ENCODE data around the gene TUBG2.

TUBG2 gene

GRCh38 chr17:42684929-42685556 is 26.0 kb downstream of the TUBG2 start:
- TF ChIP-seq CSRNP3 (CRISPR knock-in tag; IDR thresholded peaks at IDR 0.05) (no peak), PATZ1 (CRISPR knock-in tag; IDR thresholded peaks at IDR 0.05; ENCODE audit: borderline replicate concordance) (no peak), ESRRG (CRISPR knock-in tag; IDR thresholded peaks at IDR 0.05) (no peak), POU6F1 (CRISPR knock-in tag; IDR thresholded peaks at IDR 0.05; ENCODE audit: borderline replicate concordance, low read depth) (no peak)
- ATAC-seq, result no peak

- no peak for ATAC-seq
- TF ChIP-seq SNAI2 (CRISPR knock-in tag; IDR thresholded peaks at IDR 0.05), result no peak
- no peak for TF ChIP-seq ISL1 (CRISPR knock-in tag; IDR thresholded peaks at IDR 0.05)
- TF ChIP-seq TSHZ2 (CRISPR knock-in tag; IDR thresholded peaks at IDR 0.05), result no peak
- no peak for TF ChIP-seq CSRNP3 (CRISPR knock-in tag; IDR thresholded peaks at IDR 0.05)
- TF ChIP-seq, protein P1, sequence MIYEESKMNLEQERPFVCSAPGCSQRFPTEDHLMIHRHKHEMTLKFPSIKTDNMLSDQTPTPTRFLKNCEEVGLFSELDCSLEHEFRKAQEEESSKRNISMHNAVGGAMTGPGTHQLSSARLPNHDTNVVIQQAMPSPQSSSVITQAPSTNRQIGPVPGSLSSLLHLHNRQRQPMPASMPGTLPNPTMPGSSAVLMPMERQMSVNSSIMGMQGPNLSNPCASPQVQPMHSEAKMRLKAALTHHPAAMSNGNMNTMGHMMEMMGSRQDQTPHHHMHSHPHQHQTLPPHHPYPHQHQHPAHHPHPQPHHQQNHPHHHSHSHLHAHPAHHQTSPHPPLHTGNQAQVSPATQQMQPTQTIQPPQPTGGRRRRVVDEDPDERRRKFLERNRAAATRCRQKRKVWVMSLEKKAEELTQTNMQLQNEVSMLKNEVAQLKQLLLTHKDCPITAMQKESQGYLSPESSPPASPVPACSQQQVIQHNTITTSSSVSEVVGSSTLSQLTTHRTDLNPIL (CRISPR knock-in tag; IDR thresholded peaks at IDR 0.05; ENCODE audit: low read depth), result no peak
- TF ChIP-seq RARB (CRISPR knock-in tag; IDR thresholded peaks at IDR 0.05), result no peak
- TF ChIP-seq ESRRG (CRISPR knock-in tag; IDR thresholded peaks at IDR 0.05), result no peak
- no peak for TF ChIP-seq ZFP30 (CRISPR knock-in tag; IDR thresholded peaks at IDR 0.05)
- no peak for TF ChIP-seq BACH2 (CRISPR knock-in tag; IDR thresholded peaks at IDR 0.05; ENCODE audit: borderline replicate concordance)
- no peak for TF ChIP-seq ZNF8 (CRISPR knock-in tag; IDR thresholded peaks at IDR 0.05)
- TF ChIP-seq TCF4 (CRISPR knock-in tag; IDR thresholded peaks at IDR 0.05; ENCODE audit: borderline replicate concordance), result no peak
- TF ChIP-seq ARNTL (CRISPR knock-in tag; IDR thresholded peaks at IDR 0.05; ENCODE audit: borderline replicate concordance, low read depth), result no peak
- TF ChIP-seq CSDC2 (CRISPR knock-in tag; IDR thresholded peaks at IDR 0.05), result no peak
- TF ChIP-seq ZNF565 (CRISPR knock-in tag; conservative IDR thresholded peaks at IDR 0.05; ENCODE audit: low read depth), result no peak
- no peak for TF ChIP-seq OSR1 (CRISPR knock-in tag; IDR thresholded peaks at IDR 0.05)
- TF ChIP-seq ZNF70 (CRISPR knock-in tag; IDR thresholded peaks at IDR 0.05), result no peak
- no peak for TF ChIP-seq PATZ1 (CRISPR knock-in tag; IDR thresholded peaks at IDR 0.05; ENCODE audit: borderline replicate concordance)
Observed at GRCh38 chr17:42685831-42686230, 26.7 kb downstream of the TUBG2 start.
